UCSD-AML1 (cell line): ENCODE data around the gene THRB.

Experiments
- DNase-seq: peaks from one replicate; lab custom pipeline; 2025; ENCODE audit not compliant: unreplicated experiment; lab: John Stamatoyannopoulos, UW

Gene THRB

GRCh38 chr3:24278543-24278942, 216.1 kb downstream of the THRB start:
- no peak for DNase-seq

GRCh38 chr3:24273491-24273890, 221.2 kb downstream of the THRB start:
- DNase-seq: no peak

DNA sequence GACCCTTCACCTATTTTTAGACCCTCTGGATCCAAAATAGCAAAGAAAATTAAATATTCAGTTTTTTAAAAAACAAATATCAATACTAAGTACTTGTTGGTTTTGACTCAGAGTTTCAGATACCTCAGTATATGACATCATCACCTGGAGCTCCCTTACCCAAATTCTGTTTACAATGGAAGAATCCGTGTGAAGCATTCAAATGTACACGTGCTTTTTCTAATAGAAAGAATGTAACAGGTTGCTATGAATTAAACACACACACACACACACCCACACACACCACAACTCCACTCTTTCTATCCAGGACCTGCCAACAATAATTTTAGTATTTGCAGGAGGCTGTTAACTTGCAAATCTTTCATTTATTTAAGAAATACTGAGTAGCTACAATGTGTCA, 221.8 kb downstream of the THRB start:
- DNase-seq: no peak

DNA sequence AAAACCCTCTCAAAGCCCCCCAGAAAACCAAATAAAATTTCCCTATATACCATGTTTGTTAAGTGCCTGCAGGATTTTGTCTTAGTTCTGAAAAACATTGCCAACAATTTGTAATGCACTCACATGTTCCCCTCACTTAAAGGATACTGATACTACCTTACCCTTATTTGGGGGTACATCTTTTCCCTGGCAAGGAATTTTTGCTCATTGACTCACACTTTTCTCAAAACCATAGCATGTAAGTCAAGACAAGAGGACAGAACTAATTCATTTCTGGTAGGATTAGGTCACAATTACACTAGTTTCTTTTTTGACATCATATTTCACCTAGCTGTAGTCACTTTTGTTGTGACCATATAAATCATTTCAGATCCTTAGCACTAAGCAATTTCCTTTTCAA, 222.2 kb downstream of the THRB start:
- DNase-seq: no peak

DNA sequence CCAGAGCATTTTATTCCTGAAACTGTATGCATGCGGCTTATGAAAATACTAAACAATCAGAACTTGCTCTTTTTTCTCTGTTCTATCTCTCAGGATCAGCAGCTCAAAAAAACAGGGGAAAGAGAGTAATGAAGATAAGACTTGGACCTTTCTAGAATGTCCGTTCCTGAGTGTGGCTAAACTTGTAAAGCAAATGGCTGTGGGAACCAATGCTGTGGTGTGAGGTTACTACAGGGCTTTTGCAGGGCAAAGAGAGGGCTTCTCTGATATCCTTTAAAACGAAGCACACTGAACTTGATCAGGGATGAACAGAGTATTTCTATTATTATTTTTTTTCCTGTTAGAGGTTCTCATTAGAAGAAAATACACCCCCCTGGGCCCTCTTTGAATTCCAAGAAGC, 223.4 kb downstream of the THRB start:
- DNase-seq: no peak

GRCh38 chr3:24270744-24271143, 223.9 kb downstream of the THRB start:
- no peak for DNase-seq

- DNase-seq: no peak
Observed at GRCh38 chr3:24270204-24270691, 224.4 kb downstream of the THRB start.

DNA sequence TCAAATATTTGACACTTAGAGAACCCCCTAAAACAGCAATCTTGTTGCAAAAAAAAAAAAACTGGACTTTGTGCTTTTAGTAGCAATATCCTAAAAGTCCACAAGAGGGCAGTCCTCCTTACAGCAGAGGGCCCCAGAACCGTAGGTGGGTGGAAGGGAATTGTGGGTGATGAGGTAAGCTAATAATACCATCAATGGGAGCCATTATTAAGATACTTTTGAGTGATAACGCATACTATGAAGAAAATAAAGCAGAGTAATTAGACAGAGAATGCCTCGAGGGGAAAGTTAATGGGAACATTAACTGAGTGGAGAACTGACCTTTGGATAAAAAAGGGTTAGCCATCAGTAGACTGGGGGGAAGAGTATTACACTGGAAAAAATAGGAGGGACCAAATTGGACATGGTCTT, 229.9 kb downstream of the THRB start:
- no peak for DNase-seq

DNA sequence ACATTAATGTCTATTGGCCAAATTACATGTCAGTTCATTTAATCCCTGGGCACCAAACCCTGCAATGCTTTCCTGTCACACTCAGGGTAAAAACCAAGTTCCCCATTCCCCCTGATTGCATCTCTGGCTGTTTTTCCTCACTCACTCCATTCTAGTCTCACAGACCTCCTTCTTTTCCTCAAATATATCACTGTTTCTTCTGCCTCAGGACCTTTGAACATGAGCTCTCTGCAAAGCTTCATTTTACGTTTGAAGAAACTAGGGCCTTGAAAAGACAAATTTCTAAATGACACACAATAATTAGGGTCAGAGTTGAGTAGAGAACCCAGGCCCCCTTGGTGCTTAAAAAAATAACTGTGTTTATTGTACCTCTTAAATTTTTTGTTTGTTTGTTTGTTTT, 230.6 kb downstream of the THRB start:
- no peak for DNase-seq

- DNase-seq: no peak
Observed at GRCh38 chr3:24263069-24263668, 231.5 kb downstream of the THRB start.

GRCh38 chr3:24261521-24261920, 233.1 kb downstream of the THRB start:
- no peak for DNase-seq

- no peak for DNase-seq
Observed at GRCh38 chr3:24259901-24260512, 234.6 kb downstream of the THRB start.

GRCh38 chr3:24258727-24259600, 235.7 kb downstream of the THRB start:
- DNase-seq: no peak

- no peak for DNase-seq
Observed at GRCh38 chr3:24258260-24258659, 236.4 kb downstream of the THRB start.

- no peak for DNase-seq
Observed at GRCh38 chr3:24255414-24255813, 239.2 kb downstream of the THRB start.

- no peak for DNase-seq
Observed at GRCh38 chr3:24254649-24255048, 240.0 kb downstream of the THRB start.

DNA sequence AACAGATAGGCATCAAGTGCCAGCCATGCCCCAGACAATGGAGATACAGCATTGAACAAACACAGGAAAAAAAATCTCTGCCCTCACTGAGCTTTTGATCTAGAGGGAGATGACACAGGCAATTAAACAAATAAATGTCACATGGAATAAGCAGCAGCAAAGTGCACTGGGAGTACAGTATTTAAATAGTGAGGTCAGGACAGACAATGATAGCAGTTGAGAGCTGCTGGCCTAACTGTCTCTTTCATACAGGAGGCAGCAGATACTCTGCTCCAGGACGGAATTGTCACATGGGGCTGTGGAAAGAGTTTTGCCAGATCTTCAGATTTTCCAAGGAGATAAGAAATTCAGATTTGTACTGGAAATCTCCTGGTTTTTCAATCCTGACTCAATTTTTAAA, 241.3 kb downstream of the THRB start:
- no peak for DNase-seq

DNA sequence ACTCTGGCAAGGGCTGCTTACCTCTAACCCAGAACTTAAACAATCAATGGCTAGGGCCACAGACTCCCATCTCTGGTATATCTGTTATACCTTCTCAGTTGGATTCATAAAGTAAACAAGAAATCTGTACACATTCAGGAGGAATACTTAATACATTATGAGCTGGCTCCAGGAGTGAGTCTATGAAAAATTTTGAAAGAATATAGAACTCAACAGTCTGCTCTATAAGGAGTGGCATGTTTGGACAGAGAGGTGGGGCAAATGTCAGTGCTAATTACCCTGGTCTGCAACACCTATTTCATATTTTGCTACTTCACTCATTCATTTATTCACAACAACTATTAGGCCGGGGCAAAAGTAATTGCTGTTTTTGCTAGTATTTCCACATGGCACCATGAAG, 245.1 kb downstream of the THRB start:
- DNase-seq: no peak

DNA sequence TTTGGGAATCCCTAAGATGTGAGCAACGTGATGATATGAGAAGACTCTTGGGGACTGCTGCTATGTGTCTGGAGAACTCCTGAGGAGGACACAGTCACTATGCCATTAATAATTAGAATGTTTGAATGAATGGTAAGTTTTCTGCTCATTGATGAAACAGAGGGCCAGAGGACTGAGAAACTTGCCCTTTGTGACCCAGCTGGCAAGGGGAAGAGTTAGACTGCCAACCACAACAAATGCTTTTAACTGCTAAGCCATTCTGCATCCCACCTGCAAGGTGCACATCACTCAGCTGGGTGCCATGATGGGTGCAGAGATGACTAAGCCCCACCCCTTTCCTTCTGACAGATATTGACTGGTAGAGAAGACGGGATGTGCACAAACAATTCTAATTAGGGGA, 249.6 kb downstream of the THRB start:
- no peak for DNase-seq

DNA sequence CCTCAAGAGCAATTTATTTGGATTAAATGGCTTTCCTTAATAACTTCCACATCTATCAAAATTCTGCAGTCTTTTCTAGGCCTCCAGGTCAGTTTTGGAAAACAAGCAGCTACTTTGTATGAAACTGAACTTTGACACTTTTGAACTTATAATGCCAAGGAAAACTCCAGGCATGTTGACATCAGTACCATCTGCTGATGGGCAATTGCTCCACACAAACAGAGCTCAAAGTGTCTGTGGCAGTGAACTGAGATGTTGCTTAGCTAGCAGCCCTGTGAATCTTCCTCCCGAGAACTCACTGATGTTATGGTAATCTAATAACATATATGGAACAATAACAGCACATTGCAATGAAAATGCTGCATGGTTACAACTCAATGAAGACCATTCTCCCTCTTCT, 250.2 kb downstream of the THRB start:
- no peak for DNase-seq

GRCh38 chr3:24242012-24242698, 252.5 kb downstream of the THRB start:
- no peak for DNase-seq

GRCh38 chr3:24240306-24240705, 254.3 kb downstream of the THRB start:
- DNase-seq: no peak
